ENCODE data around the gene PLEKHM3. TPM values are rescaled to one million over a fixed set of nuclear protein-coding genes. Genes with fewer than 3 reads are reported as not detected.
A peak's percentile ranks its signal among the peaks of the same experiment; 100 is the strongest.

PLEKHM3 gene
- total and polyA plus RNA-seq, 12 donors: 9.5 to 39.6 (median 21.7) TPM

- intact Hi-C loops (cut with DNase I): loop anchor here in 1 of 2 donors (5.0 kb wide), 1 partner anchor 315 kb away; no protein-coding TSS in a partner anchor
- H3K27me3 ChIP-seq: no peaks in the 10 kb centered on the region
- H3K27ac ChIP-seq: no peak overlapping the region
- DNase-seq: peak in 1 of 7 donors; percentile 47
- no peaks in the 10 kb centered on the region for H3K36me3 ChIP-seq (replicated peaks in 1 of 2)
- no peak overlapping the region for H3K4me3 ChIP-seq
- no peaks in the 10 kb centered on the region for H3K4me1 ChIP-seq (replicated peaks in 1 of 2)
- H3K9me3 ChIP-seq (replicated peaks in 1 of 3): no peaks in the 10 kb centered on the region
- TF ChIP-seq POLR2A (IDR thresholded peaks at IDR 0.05) (no peak), CTCF (IDR thresholded peaks at IDR 0.05) (peak; percentile 14 to 38 (median 30))
- 42 to 61% (median 49%) methylated on average over 4 of the region's 4 CpGs for WGBS, 4 donors
Measured at GRCh38 chr2:208062113-208062512, 36.8 kb upstream of the PLEKHM3 start.

GRCh38 chr2:208057108-208057507 lies 31.8 kb upstream of the PLEKHM3 start:
- Histone ChIP-seq H3K9me3 (replicated peaks in 1 of 3) (no peaks in the 10 kb centered on the region), H3K4me3 (no peak overlapping the region), H3K4me1 (replicated peaks in 1 of 2) (no peaks in the 10 kb centered on the region), H3K27ac (no peak overlapping the region), H3K36me3 (replicated peaks in 1 of 2) (no peaks in the 10 kb centered on the region), H3K27me3 (no peaks in the 10 kb centered on the region)
- TF ChIP-seq CTCF (IDR thresholded peaks at IDR 0.05) (no peak), POLR2A (IDR thresholded peaks at IDR 0.05) (no peak)
- WGBS, 4 donors: 91 to 100% (median 100%) methylated on average over 1 of the region's 1 CpG
- no peak for DNase-seq
- intact Hi-C loops (cut with DNase I): no loop called here

- TF ChIP-seq POLR2A (IDR thresholded peaks at IDR 0.05) (no peak), CTCF (IDR thresholded peaks at IDR 0.05) (no peak)
- Histone ChIP-seq H3K4me3 (no peak overlapping the region), H3K27ac (no peak overlapping the region), H3K4me1 (replicated peaks in 1 of 2) (peaks cover 0 to 3% of the 10 kb centered on the region in 2 donors), H3K27me3 (no peaks in the 10 kb centered on the region), H3K36me3 (replicated peaks in 1 of 2) (no peaks in the 10 kb centered on the region), H3K9me3 (replicated peaks in 1 of 3) (no peaks in the 10 kb centered on the region)
- WGBS, 4 donors: 62 to 77% (median 75%) methylated on average over 2 of the region's 2 CpGs
- intact Hi-C loops (cut with DNase I): no loop called here
- DNase-seq: no peak
Measured at GRCh38 chr2:208049441-208049840, 24.1 kb upstream of the PLEKHM3 start.

GRCh38 chr2:208049006-208049405 lies 23.7 kb upstream of the PLEKHM3 start:
- Histone ChIP-seq H3K4me3 (no peak overlapping the region), H3K9me3 (replicated peaks in 1 of 3) (no peaks in the 10 kb centered on the region), H3K36me3 (replicated peaks in 1 of 2) (no peaks in the 10 kb centered on the region), H3K4me1 (replicated peaks in 1 of 2) (peaks cover 0 to 3% of the 10 kb centered on the region in 2 donors), H3K27me3 (no peaks in the 10 kb centered on the region), H3K27ac (no peak overlapping the region)
- 82 to 91% (median 86%) methylated on average over 4 of the region's 4 CpGs for WGBS, 4 donors
- DNase-seq: no peak
- no peak for TF ChIP-seq POLR2A (IDR thresholded peaks at IDR 0.05)
- TF ChIP-seq CTCF (IDR thresholded peaks at IDR 0.05): no peak
- intact Hi-C loops (cut with DNase I): no loop called here

All from adrenal gland (tissue), 12 donors.